GM03348 (cell line): ENCODE data around the gene PLCD1.
A peak's percentile ranks its signal among the peaks of the same experiment; 100 is the strongest.
"Not testable (repeated sequence)": the region's sequence is repeated elsewhere in the genome, so short reads cannot be mapped to it uniquely, and the experiment has no call there.

Experiments used
- DNase-seq: peaks from one replicate; pipeline ENCODE4 v3.0.0; 2012; ENCODE audit warnings: low spot score

PLCD1 gene

GRCh38 chr3:38036906-38037305, 7.5 kb upstream of the PLCD1 start:
- DNase-seq: no peak

- no peak for DNase-seq
These were observed 6.8 kb upstream of the PLCD1 start for GRCh38 chr3:38036286-38036685.

DNA sequence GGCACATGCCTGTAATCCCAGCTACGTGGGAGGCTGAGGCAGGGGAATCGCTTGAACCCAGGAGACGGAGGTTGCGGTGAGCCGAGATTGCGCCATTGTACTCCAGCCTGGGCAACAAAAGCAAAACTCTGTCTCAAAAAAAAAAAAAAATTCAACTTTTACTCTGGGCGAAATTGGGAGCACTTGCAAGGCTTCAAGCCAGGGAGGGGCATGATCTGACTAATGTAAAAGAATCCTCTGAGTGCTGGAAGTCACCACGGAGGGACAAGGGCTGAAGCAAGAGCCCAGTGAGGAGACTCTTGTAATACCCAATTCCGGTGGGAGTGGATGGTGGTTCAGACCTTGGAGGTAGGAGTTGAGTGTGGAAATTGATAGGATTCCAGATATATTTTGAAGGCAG, 4.9 kb upstream of the PLCD1 start:
- DNase-seq: not testable (repeated sequence)

GRCh38 chr3:38033586-38033985, 4.1 kb upstream of the PLCD1 start:
- DNase-seq: not testable (repeated sequence)

DNA sequence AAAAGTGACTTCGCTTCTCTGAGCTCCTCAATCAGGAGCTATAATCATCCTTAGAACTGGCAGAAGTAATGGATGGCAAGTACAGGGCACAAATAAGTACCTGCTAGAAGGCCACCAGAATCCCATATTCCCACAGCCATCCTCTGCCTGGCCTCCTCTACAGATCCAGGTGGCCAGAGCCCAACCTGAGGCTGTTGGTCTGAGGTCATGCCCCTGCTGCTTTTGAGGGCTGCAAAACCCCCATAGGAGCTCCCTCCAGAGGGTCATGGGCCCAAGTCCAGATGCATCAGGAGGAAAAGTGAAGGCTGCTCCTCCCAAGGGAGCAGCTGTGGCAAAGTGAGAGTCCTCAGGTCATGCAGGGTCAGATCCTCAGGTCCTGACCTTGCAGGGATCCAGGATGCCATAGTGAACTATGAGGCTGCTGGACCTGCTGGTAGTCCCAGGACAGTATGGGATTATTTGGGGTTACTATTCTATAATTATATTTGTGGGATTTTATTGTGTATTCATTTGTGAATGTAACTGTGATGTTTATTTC, 3.0 kb upstream of the PLCD1 start:
- DNase-seq: no peak

GRCh38 chr3:38031022-38031994, 1.9 kb upstream of the PLCD1 start:
- DNase-seq: peak; percentile 79

- no peak for DNase-seq
These were observed 932 bp upstream of the PLCD1 start for GRCh38 chr3:38030126-38031021.

DNA sequence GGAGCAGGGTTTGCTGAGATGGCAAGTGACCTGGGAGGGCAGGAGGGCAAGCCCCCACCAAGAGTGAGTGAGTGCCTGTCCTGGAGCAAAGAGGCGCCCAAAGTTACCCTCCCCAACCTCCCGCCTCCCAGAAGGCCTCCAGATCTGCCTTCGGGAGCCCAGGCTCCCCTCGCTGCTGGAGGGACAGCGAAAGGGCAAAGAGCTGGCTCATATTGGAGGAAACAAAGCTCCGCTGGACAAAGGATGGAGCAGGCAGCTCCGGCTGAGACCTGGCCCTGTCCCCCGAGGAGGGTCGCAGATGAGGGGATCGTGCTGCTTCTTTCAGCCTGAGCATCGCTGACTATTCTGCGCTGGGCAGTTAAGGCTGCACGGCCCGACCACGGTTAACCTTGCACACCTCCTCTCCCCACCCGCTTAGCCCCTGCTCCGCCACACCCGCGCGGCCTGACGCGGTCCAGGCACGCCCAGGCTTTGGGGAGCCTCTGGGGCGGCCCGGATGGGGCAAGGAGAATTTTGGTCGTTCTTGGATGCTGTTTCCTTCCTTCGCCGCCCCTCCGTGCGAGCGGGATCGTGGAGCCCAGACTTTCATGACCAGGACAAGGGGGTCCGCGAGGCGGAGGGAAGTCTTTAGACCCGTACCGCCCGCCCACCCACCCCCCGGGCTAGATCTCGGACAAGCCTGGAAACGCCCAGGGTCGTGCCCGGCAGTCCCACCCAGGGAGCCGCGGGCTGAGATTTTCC, 651 bp downstream of the PLCD1 start:
- DNase-seq: peak; percentile 69

GRCh38 chr3:38027466-38028465, 1.7 kb downstream of the PLCD1 start:
- no peak for DNase-seq

GRCh38 chr3:38026856-38027255, 2.6 kb downstream of the PLCD1 start:
- no peak for DNase-seq

GRCh38 chr3:38022896-38023709, 6.3 kb downstream of the PLCD1 start:
- no peak for DNase-seq

- DNase-seq: no peak
These were observed 7.1 kb downstream of the PLCD1 start for GRCh38 chr3:38022301-38022700.

DNA sequence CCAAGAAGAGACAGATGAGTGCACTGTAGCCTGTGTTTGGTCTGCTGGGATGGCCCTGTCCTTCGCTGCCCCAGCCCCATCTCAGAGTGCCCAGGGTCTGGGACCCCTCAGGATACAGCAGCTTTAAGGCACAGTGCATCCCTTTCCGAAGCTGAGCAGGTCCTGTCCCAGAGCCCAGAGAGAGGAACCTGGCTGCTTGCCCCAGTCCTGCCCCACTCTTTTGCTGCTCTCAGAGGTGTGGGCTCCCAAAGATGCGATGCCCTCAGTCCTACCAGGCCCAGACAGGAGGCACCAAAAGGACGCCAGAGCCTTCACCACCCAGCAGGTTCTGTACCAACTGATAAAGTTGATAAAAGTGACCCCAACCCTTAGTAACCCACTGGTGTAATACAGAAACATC, 8.2 kb downstream of the PLCD1 start:
- no peak for DNase-seq

DNA sequence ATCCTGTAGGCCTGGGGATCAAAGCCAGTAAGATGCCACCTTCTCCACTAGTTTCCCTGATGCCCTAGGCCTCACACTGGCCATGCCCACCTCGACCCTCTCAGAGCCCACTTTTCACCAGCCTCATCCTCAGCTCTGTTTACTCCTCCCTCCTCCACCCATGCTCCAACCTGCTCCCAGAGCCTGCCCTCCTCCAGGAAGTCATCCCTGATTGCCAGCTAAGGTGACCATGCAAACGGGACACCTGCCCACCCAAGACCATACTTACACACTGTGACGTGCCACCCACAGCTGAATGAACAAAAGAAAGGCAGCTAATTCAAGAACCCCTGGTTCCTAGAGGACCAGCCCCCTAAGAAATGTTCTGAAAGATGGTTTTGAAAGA, 9.1 kb downstream of the PLCD1 start:
- no peak for DNase-seq

GRCh38 chr3:38019658-38020341, 9.6 kb downstream of the PLCD1 start:
- DNase-seq: no peak

DNA sequence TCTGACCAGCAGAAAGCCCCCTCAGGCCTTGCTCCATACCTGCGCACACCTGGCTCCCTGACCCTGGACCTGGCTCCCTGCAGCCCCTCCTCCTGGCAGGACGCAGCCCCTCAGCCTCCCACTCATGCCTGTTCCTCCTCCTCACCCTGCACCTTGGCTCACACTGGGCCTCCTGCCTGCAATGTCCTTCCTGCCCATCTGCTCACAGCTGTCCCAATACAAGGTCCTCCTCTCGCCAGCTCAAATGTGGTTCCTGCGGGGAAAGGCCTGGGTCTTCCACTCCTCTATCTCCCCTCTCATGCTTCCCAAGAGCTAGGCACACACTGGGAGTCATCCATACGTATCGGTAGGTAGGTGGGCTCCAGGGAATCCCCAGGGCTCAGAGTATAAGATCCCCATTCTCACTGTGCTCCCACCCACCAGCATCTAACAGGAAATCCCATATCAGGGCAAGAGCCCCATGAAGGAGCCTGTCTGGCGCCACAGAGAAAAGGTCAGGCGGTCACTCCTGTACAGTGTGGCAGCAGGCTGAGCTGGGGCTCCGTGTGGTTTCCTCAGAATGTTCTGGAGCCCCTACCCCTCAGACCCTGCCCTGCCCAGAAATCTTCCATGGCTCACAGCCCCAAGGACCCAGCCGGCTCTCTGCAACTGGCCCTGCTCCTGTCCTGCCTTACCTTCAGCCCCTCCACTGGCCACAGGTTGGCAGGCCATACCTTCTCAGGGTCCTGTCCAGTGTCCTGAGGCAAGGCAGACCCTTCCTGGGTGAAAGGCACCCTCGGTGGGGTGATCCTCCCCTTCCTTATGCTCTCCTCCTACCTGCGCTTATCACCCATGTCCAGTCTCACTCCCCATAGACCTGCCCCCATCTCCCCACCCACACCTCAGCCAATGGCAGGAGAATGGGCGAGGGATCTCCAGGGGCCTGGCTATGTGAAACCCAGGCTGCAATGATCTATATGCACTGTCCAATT, 10.9 kb downstream of the PLCD1 start:
- DNase-seq: no peak

DNA sequence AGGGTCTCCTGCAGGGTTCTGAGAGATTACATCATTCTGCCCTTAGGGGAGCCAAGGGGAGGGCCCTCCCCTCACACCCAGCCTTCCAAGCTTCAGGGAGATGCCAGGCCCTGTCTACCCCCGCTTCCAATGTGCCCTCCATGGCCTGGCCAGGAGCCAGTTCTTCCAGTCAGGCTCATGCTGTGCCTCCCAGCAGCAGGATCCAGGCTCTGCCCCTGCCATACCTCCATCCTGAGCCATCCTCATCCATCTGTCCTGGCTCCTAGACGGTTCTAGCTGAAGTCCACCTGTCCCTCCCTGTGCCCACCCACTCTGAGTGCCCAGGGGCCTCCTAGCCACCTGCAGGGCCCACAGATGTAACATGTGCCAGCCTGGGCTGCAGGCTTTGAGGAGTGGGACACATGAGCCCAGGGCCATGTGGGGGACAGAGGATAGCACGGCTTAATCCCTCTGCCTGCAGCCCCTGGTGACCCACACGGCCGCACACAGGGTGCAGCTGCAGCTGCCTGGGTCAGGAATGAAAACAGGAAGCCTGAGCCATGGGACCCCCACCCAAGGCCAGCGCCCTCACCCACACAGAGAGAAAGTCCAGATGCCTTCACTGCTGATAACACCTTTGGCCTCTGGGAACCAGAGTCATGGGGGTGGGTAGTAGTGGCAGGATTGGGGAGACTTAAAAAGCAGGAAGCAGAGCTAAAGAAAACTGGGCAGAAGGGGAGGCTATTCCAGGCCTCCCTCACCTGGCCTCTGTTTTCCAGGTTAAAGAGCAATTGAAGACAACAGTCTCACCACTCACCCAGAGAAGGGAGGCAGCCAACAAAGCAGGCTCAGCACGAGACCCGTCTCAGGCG, 11.8 kb downstream of the PLCD1 start:
- no peak for DNase-seq
